Activated naive CD4-positive, alpha-beta T cell treated with anti-CD3 and anti-CD28 coated beads, Interleukin-2, amount 10 ng/mL, durations not matched to agents 5 hours and 36 hours (primary cell): ENCODE data around the gene LRRFIP2. TPM values are rescaled to one million over a fixed set of nuclear protein-coding genes. Genes with fewer than 3 reads are reported as not detected.

Source experiments
- total RNA-seq, 2 experiments: library from RNA; stranded (reverse); gene quantifications; one replicate each; pipeline ENCODE4 v1.2.3, GENCODE V29; 2021

LRRFIP2 gene
- 10 to 100 TPM; 24.0 to 24.9 TPM for total RNA-seq

GRCh38 chr3:37174532-37175126, at the start of gene LRRFIP2:
TSS of gene LRRFIP2 (minus strand) at chr3:37174582. CDS start at chr3:37148983, 25,599 bp downstream.

Other genes starting within 250 kb of the LRRFIP2 start
- 10 to 100 TPM; 71.5 to 72.4 TPM for gene TRANK1, start 229.5 kb downstream of the LRRFIP2 start, total RNA-seq
- gene EPM2AIP1, start 181.5 kb downstream of the LRRFIP2 start, total RNA-seq, result 10 to 100 TPM; 20.0 to 21.0 TPM
- gene MLH1, start 181.1 kb downstream of the LRRFIP2 start, total RNA-seq, result 10 to 100 TPM; 42.0 to 47.5 TPM
- gene GOLGA4, start 68.7 kb upstream of the LRRFIP2 start, total RNA-seq, result 10 to 100 TPM; 35.6 to 36.2 TPM